Measurements from ENCODE around the gene DIP2C. TPM values are rescaled to one million over a fixed set of nuclear protein-coding genes. Genes with fewer than 3 reads are reported as not detected.

The DIP2C gene
- total RNA-seq, 1 donor from 2014 or later, result 2.5 TPM

GRCh38 chr10:676178-676577 is 13.3 kb downstream of the DIP2C start:
- intact Hi-C loops (cut with micrococcal nuclease), result no loop called here

GRCh38 chr10:675532-675931 is 13.9 kb downstream of the DIP2C start:
- intact Hi-C loops (cut with micrococcal nuclease), result no loop called here

GRCh38 chr10:673492-673891 is 16.0 kb downstream of the DIP2C start:
- intact Hi-C loops (cut with micrococcal nuclease), result no loop called here

- intact Hi-C loops (cut with micrococcal nuclease), result no loop called here
These were observed 16.5 kb downstream of the DIP2C start for GRCh38 chr10:672992-673391.

- intact Hi-C loops (cut with micrococcal nuclease), result no loop called here
These were observed 17.3 kb downstream of the DIP2C start for GRCh38 chr10:672203-672602.

- intact Hi-C loops (cut with micrococcal nuclease), result no loop called here
These were observed 18.5 kb downstream of the DIP2C start for GRCh38 chr10:670990-671389.

GRCh38 chr10:670038-670437 is 19.4 kb downstream of the DIP2C start:
- intact Hi-C loops (cut with micrococcal nuclease), result no loop called here

- intact Hi-C loops (cut with micrococcal nuclease), result no loop called here
These were observed 20.5 kb downstream of the DIP2C start for GRCh38 chr10:668786-669485.

- intact Hi-C loops (cut with micrococcal nuclease), result no loop called here
These were observed 21.8 kb downstream of the DIP2C start for GRCh38 chr10:667602-668143.

- intact Hi-C loops (cut with micrococcal nuclease), result no loop called here
These were observed 22.4 kb downstream of the DIP2C start for GRCh38 chr10:667096-667495.

- intact Hi-C loops (cut with micrococcal nuclease), result no loop called here
These were observed 23.0 kb downstream of the DIP2C start for GRCh38 chr10:666237-667012.

- intact Hi-C loops (cut with micrococcal nuclease), result no loop called here
These were observed 23.8 kb downstream of the DIP2C start for GRCh38 chr10:665579-666091.

GRCh38 chr10:664893-665292 is 24.6 kb downstream of the DIP2C start:
- intact Hi-C loops (cut with micrococcal nuclease), result no loop called here

- intact Hi-C loops (cut with micrococcal nuclease), result no loop called here
These were observed 25.2 kb downstream of the DIP2C start for GRCh38 chr10:664301-664700.

- intact Hi-C loops (cut with micrococcal nuclease), result no loop called here
These were observed 25.6 kb downstream of the DIP2C start for GRCh38 chr10:663831-664251.

GRCh38 chr10:663466-663751 is 26.1 kb downstream of the DIP2C start:
- intact Hi-C loops (cut with micrococcal nuclease), result no loop called here

GRCh38 chr10:662686-663465 is 26.6 kb downstream of the DIP2C start:
- intact Hi-C loops (cut with micrococcal nuclease), result no loop called here

GRCh38 chr10:662223-662605 is 27.3 kb downstream of the DIP2C start:
- intact Hi-C loops (cut with micrococcal nuclease), result no loop called here

- intact Hi-C loops (cut with micrococcal nuclease), result no loop called here
These were observed 27.8 kb downstream of the DIP2C start for GRCh38 chr10:661597-662222.

- intact Hi-C loops (cut with micrococcal nuclease), result no loop called here
These were observed 28.4 kb downstream of the DIP2C start for GRCh38 chr10:660970-661596.

GRCh38 chr10:660413-660969 is 29.0 kb downstream of the DIP2C start:
- intact Hi-C loops (cut with micrococcal nuclease), result no loop called here
